ENCODE results near the gene SLC6A7. TPM values are rescaled to one million over a fixed set of nuclear protein-coding genes. Genes with fewer than 3 reads are reported as not detected.

The SLC6A7 gene
- total and polyA plus RNA-seq, 7 donors = 0.46 to 10.8 (median 0.60) TPM; not detected in 4

DNA sequence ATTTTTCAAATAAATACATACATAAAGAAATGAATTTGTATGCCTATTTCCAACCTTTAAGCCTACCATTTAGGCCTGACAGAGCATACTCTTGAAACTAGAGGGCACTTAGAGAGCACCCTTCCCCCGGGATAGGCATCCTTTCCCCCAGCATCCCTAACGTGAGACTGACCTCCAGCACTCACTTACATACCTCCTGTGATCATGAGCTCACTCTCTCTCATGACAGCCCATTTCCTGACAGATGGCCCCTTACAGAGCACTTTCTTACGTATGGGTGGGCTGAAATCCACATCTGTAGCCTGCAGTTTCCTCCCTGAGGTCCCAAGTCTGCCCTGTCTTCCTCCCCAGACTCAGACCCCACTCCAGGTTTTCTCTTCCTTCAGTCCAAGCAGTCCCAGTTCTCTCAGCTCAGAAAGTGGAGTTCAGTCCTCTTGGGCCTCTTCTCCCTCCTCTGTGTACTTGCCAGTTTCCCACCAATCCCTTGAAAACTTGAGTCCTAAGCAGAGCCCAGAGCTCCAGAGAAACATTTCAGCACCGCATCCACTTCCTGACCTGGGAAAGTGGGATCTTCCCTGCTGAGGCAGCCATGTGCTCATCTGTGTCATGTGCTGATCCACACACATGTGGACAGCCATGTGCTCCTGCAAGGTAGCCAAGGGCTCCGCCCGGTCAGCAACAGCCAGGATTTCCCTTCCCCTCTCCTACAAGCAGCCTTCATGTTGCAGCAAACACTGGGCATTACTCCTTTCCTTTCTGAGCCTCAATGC is 25.5 kb upstream of the SLC6A7 start:
- Histone ChIP-seq H3K36me3 (no peaks in the 10 kb centered on the region), H3K4me3 (no peak overlapping the region), H3K9me3 (no peaks in the 10 kb centered on the region), H3K27ac (peak overlapping the region; percentile 39 to 64 (median 56)), H3K27me3 (peaks cover 7 to 25% (median 9%) of the 10 kb centered on the region in 3 donors), H3K4me1 (peaks cover 0 to 12% (median 2%) of the 10 kb centered on the region in 4 donors)
- DNase-seq = peak; percentile 88
- TF ChIP-seq POLR2A (IDR thresholded peaks at IDR 0.05) (no peak), POLR2AphosphoS5 (IDR thresholded peaks at IDR 0.05) (no peak), EP300 (IDR thresholded peaks at IDR 0.05) (no peak)
- TF ChIP-seq, protein P1, sequence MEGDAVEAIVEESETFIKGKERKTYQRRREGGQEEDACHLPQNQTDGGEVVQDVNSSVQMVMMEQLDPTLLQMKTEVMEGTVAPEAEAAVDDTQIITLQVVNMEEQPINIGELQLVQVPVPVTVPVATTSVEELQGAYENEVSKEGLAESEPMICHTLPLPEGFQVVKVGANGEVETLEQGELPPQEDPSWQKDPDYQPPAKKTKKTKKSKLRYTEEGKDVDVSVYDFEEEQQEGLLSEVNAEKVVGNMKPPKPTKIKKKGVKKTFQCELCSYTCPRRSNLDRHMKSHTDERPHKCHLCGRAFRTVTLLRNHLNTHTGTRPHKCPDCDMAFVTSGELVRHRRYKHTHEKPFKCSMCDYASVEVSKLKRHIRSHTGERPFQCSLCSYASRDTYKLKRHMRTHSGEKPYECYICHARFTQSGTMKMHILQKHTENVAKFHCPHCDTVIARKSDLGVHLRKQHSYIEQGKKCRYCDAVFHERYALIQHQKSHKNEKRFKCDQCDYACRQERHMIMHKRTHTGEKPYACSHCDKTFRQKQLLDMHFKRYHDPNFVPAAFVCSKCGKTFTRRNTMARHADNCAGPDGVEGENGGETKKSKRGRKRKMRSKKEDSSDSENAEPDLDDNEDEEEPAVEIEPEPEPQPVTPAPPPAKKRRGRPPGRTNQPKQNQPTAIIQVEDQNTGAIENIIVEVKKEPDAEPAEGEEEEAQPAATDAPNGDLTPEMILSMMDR (IDR thresholded peaks at IDR 0.05) = no peak
- intact Hi-C loops (cut with DNase I) = loop anchor here (10.0 kb wide), 1 partner anchor 190 kb away; the partner anchor contains the start of gene TCOF1
- WGBS, 2 donors = 32 to 45% methylated on average over 6 of the region's 6 CpGs

DNA sequence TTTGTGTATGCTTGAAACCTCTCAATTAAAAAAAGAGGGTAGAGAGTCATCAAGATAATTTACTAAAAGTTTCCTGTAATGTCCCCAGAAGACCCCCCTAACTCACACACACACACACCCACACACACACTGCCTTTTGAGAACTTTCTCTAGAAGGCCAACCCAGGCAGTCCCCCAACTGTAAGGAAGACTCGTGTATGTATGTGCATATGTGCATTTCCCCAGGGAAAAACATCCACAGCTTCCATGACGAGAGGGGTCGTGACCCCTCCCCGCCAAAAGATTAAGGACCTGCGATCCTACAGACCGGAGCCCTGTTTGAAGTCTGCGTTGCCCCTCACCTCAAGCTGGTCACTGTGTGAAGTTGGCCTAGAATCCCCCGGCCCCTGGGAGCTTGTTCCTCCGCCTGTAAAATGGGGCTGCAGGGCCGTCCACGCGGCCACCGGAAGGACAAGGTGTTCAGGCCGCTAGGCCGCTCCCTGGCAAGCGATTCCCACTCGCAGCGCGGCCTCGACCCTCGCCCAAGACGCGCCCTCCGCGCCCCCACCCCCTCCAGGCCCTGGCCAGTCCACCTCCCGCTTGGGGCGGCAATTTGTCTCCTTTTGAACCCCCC is 23.7 kb upstream of the SLC6A7 start:
- Histone ChIP-seq H3K27ac (peak overlapping the region in 1 of 4 donors; percentile 55), H3K4me1 (peaks cover 0 to 7% (median 0%) of the 10 kb centered on the region in 4 donors), H3K9me3 (no peaks in the 10 kb centered on the region), H3K4me3 (peak overlapping the region in 1 of 4 donors; percentile 25), H3K27me3 (peaks cover 7 to 34% (median 9%) of the 10 kb centered on the region in 3 donors), H3K36me3 (no peaks in the 10 kb centered on the region)
- no peak for DNase-seq
- no peak for TF ChIP-seq POLR2AphosphoS5 (IDR thresholded peaks at IDR 0.05)
- no peak for TF ChIP-seq POLR2A (IDR thresholded peaks at IDR 0.05)
- TF ChIP-seq EP300 (IDR thresholded peaks at IDR 0.05) = no peak
- TF ChIP-seq, protein P1 (IDR thresholded peaks at IDR 0.05) = no peak
- WGBS, 2 donors = 23 to 66% methylated on average over 27 of the region's 27 CpGs
- intact Hi-C loops (cut with DNase I) = loop anchor here (10.0 kb wide), 1 partner anchor 189 kb away; the partner anchor contains the start of gene TCOF1

DNA sequence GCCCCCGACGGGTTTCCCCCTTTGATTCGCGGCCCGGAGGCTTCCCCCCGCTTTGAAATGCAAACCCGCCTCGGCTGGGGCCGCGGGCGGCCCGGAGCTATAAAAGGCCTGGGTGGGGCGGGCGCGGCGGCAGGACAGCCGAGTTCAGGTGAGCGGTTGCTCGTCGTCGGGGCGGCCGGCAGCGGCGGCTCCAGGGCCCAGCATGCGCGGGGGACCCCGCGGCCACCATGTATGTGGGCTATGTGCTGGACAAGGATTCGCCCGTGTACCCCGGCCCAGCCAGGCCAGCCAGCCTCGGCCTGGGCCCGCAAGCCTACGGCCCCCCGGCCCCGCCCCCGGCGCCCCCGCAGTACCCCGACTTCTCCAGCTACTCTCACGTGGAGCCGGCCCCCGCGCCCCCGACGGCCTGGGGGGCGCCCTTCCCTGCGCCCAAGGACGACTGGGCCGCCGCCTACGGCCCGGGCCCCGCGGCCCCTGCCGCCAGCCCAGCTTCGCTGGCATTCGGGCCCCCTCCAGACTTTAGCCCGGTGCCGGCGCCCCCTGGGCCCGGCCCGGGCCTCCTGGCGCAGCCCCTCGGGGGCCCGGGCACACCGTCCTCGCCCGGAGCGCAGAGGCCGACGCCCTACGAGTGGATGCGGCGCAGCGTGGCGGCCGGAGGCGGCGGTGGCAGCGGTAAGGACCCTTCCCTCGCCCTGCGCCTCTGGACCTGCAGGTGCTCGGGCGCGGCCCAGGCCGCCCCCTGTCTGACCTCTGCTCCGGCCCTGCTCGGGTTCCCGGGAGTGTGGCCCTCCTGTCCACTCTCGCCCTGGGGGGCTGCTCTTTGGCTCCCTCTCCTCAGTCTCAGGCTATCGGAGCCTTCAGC is 23.0 kb upstream of the SLC6A7 start, which contains the start of gene CDX1:
TSS of gene CDX1 (plus strand) at position 129 of the 862 bp plus-strand sequence. CDS start at position 228, 99 bp downstream.
- TF ChIP-seq POLR2A (IDR thresholded peaks at IDR 0.05) (peak in 1 of 2 donors; percentile 31), POLR2AphosphoS5 (IDR thresholded peaks at IDR 0.05) (no peak)
- Histone ChIP-seq H3K27me3 (peaks cover 7 to 34% (median 9%) of the 10 kb centered on the region in 3 donors), H3K9me3 (no peaks in the 10 kb centered on the region), H3K27ac (peak within 1 kb of the TSS in 1 of 4 donors; percentile 55), H3K36me3 (no peaks in the 10 kb centered on the region), H3K4me1 (peaks cover 0 to 7% (median 0%) of the 10 kb centered on the region in 4 donors), H3K4me3 (peak within 1 kb of the TSS in 1 of 4 donors; percentile 25)
- no peak for DNase-seq
- WGBS, 2 donors = 12 to 31% methylated on average over 93 of the region's 93 CpGs
- intact Hi-C loops (cut with DNase I) = loop anchor here (10.0 kb wide), 1 partner anchor 188 kb away; the partner anchor contains the start of gene TCOF1

DNA sequence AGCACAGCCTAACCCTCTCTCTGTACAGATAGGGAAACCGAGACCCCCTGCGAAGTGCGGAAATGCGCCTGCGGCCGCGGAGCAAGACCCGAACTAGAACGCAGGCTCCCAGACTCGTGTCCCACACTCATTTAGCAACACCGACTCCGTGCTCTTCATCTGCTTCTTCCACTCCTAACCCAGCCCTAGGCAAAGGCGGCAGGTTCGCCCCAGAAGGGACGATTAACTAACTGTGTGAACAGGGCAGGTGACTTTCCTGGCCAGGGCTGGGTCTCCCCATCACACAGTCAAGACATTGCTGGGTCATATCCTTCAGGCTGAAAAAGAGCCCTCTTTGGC is 22.4 kb upstream of the SLC6A7 start:
- H3K4me1 ChIP-seq = peaks cover 0 to 7% (median 0%) of the 10 kb centered on the region in 4 donors
- peaks cover 7 to 34% (median 9%) of the 10 kb centered on the region in 3 donors for H3K27me3 ChIP-seq
- no peak for DNase-seq
- no peaks in the 10 kb centered on the region for H3K9me3 ChIP-seq
- intact Hi-C loops (cut with DNase I) = loop anchor here (10.0 kb wide), 1 partner anchor 187 kb away; the partner anchor contains the start of gene TCOF1
- 19 to 46% methylated on average over 15 of the region's 15 CpGs for WGBS, 2 donors
- H3K4me3 ChIP-seq = peak overlapping the region in 1 of 4 donors; percentile 25
- peak overlapping the region in 1 of 4 donors; percentile 55 for H3K27ac ChIP-seq
- H3K36me3 ChIP-seq = no peaks in the 10 kb centered on the region
- TF ChIP-seq EP300 (IDR thresholded peaks at IDR 0.05) (no peak), POLR2A (IDR thresholded peaks at IDR 0.05) (no peak), POLR2AphosphoS5 (IDR thresholded peaks at IDR 0.05) (no peak)
- TF ChIP-seq, protein P1 (IDR thresholded peaks at IDR 0.05) = no peak

Measured in sigmoid colon (tissue), 7 donors.